Heart left ventricle (tissue), 16 donors: Measurements from ENCODE around the gene PPHLN1. TPM values are rescaled to one million over a fixed set of nuclear protein-coding genes. Genes with fewer than 3 reads are reported as not detected.

ENCODE experiments used
- ATAC-seq, 4 donors: fragments of 200-7000 bp; cut with Tn5 transposase; one replicate each; pipeline ENCODE4 v1.9.1; 2020 to 2022; ENCODE audit warnings: moderate library complexity in 4 of 4, mild to moderate bottlenecking in 3 of 4, moderate number of reproducible peaks in 1 of 4
- DNase-seq, 5 donors: peaks; one replicate each; pipeline ENCODE4 v3.0.0-alpha.2; 2020
- H3K27ac ChIP-seq, 12 donors: fragments of 200-600 bp; sonication (generic) in 4 of 12; one replicate each; pipeline versions ENCODE4 v1.5.0 to v1.8.0; 2016 to 2022; ENCODE audit warnings: mild to moderate bottlenecking in 2 of 12
- H3K27me3 ChIP-seq, 9 donors: fragments of 200-600 bp; sonication (generic) in 2 of 9; one replicate each; pipeline versions ENCODE4 v1.5.1 to v1.8.0; 2016 to 2022; ENCODE audit warnings: mild to moderate bottlenecking in 3 of 9
- H3K36me3 ChIP-seq, 9 donors: fragments of 200-600 bp; sonication (generic) in 2 of 9; one replicate each; pipeline versions ENCODE4 v1.5.0 to v1.8.0; 2018 to 2022; ENCODE audit warnings: mild to moderate bottlenecking in 2 of 9
- H3K4me1 ChIP-seq, 12 donors: fragments of 200-600 bp; sonication (generic) in 4 of 12; one replicate each; pipeline versions ENCODE4 v1.5.0 to v1.8.0; 2016 to 2022; ENCODE audit warnings: mild to moderate bottlenecking in 3 of 12
- H3K4me3 ChIP-seq, 12 donors: fragments of 200-600 bp; sonication (generic) in 4 of 12; one replicate each; pipeline versions ENCODE4 v1.5.0 to v1.8.0; 2017 to 2022; ENCODE audit warnings: mild to moderate bottlenecking in 9 of 12, moderate library complexity in 4 of 12
- H3K9me3 ChIP-seq, 12 donors: fragments of 200-600 bp; sonication (generic) in 4 of 12; one replicate each; pipeline versions ENCODE4 v1.5.0 to v1.8.0; 2016 to 2022; ENCODE audit warnings: mild to moderate bottlenecking in 1 of 12
- CTCF ChIP-seq, 12 donors: fragments of 200-600 bp; sonication (generic) in 4 of 12; IDR thresholded peaks; one replicate each; pipeline versions ENCODE4 v1.5.0 to v1.8.0; 2018 to 2022; ENCODE audit warnings: antibody characterized with exemption in 12 of 12, mild to moderate bottlenecking in 5 of 12
- POLR2A ChIP-seq, 2 donors: fragments of 450-650 bp; IDR thresholded peaks; one replicate each; pipeline ENCODE4 v1.6.1; 2017; ENCODE audit warnings: antibody characterized with exemption in 2 of 2, mild to moderate bottlenecking in 2 of 2, moderate library complexity in 2 of 2
- WGBS, 4 donors: extraction: QIAGEN DNeasy Blood & Tissue Kit in 2 of 4; methylation state at CpG; one replicate each; pipeline versions ENCODE4 v1.1.5 to v1.1.7; 2013 to 2018; 5-methylcytosine and 5-hydroxymethylcytosine counted together
- intact Hi-C, 10 donors: fragments of 100-400 bp; cut with DNase I; formaldehyde crosslinking; loops; one replicate each; pipeline versions ENCODE4 v1.11.1 to v1.14.2; 2022
- polyA plus RNA-seq, 2 donors: library from polyadenylated mRNA; stranded (reverse); fragments of 200-250 nt; gene quantifications; one replicate each; pipeline ENCODE4 v1.2.3, GENCODE V29; 2013
- total RNA-seq, 9 donors: library from RNA; depleted of rRNA in 2 of 9; stranded (reverse); fragments of >200 nt in 2 of 9; fragmentation: NEBNext Ultra II Directional in 3 of 9; extraction: Animal tissue kit (Norgen Biotek cat#: 25700) in 3 of 9; gene quantifications; one replicate each; pipeline versions ENCODE4 v1.1.0 to v1.2.4, GENCODE V29; 2016 to 2023
- donor health status: ischemic (EF 13 %, LVEDD 7.1; RV severe dilation, severe dysfunction).
- donor health status: healthy with polysubstance abuse.
- donor health status: DM: no; HTN: yes; CAD: no.
- donor health status: DM: no; HTN: no; CAD: no.
- donor health status: ischemic (EF 25% LVEDD 6.9; RV normal size, moderate dysfunction).
- donor health status: ischemic (EF 25% LVEDD 5.7; RV mildly dilated, moderate dysfunction).
- donor health status: healthy.
- donor health status: DM: yes; HTN: yes; CAD: no.
- donor health status: ischemic (EF 35%, LVEDD 5.7; RV mildly dilated, moderate dysfunction).
- donor health status: nonischemic (EF 11% LVEDD 7.7; RV severe dilation, severe dysfunction).
- donor health status: DM: yes; HTN: yes; CAD: no.
- donor health status: PGD.
- donor health status: ischemic (EF 29% LVEDD 5.4; RV normal size, mild dysfunction).
- donor health status: nonischemic (EF 23%, LVEDD 6.1; RV moderate dilation, normal function).

PPHLN1 gene
- total and polyA plus RNA-seq, 11 donors: 21.4 to 41.1 (median 35.6) TPM

- DNase-seq: no peak
- ATAC-seq: no peak
- peaks cover 0 to 7% (median 0%) of the 10 kb centered on the region in 12 donors for H3K4me1 ChIP-seq
- H3K27me3 ChIP-seq: no peaks in the 10 kb centered on the region
- H3K4me3 ChIP-seq: no peak overlapping the region
- H3K27ac ChIP-seq: no peak overlapping the region
- intact Hi-C loops: no loop called here
- no peaks in the 10 kb centered on the region for H3K9me3 ChIP-seq
- H3K36me3 ChIP-seq: no peaks in the 10 kb centered on the region
- 78 to 87% (median 82%) methylated on average over 9 of the region's 9 CpGs for WGBS, 4 donors
- TF ChIP-seq CTCF (IDR thresholded peaks at IDR 0.05): no peak
- no peak for TF ChIP-seq POLR2A (IDR thresholded peaks at IDR 0.05)
These were observed 37.4 kb upstream of the PPHLN1 start for GRCh38 chr12:42288544-42288943.

GRCh38 chr12:42291680-42292079 is 34.3 kb upstream of the PPHLN1 start:
- 85 to 91% (median 89%) methylated on average over 2 of the region's 2 CpGs for WGBS, 4 donors
- Histone ChIP-seq H3K4me1 (no peaks in the 10 kb centered on the region), H3K27ac (no peak overlapping the region), H3K4me3 (no peak overlapping the region), H3K27me3 (no peaks in the 10 kb centered on the region), H3K9me3 (peaks cover 0 to 3% (median 0%) of the 10 kb centered on the region in 12 donors), H3K36me3 (no peaks in the 10 kb centered on the region)
- no peak for ATAC-seq
- TF ChIP-seq POLR2A (IDR thresholded peaks at IDR 0.05): no peak
- TF ChIP-seq CTCF (IDR thresholded peaks at IDR 0.05): no peak
- intact Hi-C loops: no loop called here
- DNase-seq: no peak

GRCh38 chr12:42296503-42297109 is 29.4 kb upstream of the PPHLN1 start:
- ATAC-seq (no peak), DNase-seq (no peak)
- Histone ChIP-seq H3K4me3 (no peak overlapping the region), H3K9me3 (peaks cover 0 to 3% (median 0%) of the 10 kb centered on the region in 12 donors), H3K4me1 (no peaks in the 10 kb centered on the region), H3K36me3 (no peaks in the 10 kb centered on the region), H3K27me3 (no peaks in the 10 kb centered on the region), H3K27ac (no peak overlapping the region)
- TF ChIP-seq CTCF (IDR thresholded peaks at IDR 0.05): peak in 4 of 12 donors; percentile 22 to 26 (median 24)
- TF ChIP-seq POLR2A (IDR thresholded peaks at IDR 0.05): no peak
- intact Hi-C loops: no loop called here
- 84 to 93% (median 90%) methylated on average over 5 of the region's 5 CpGs for WGBS, 4 donors

GRCh38 chr12:42298887-42299286 is 27.1 kb upstream of the PPHLN1 start:
- TF ChIP-seq CTCF (IDR thresholded peaks at IDR 0.05) (no peak), POLR2A (IDR thresholded peaks at IDR 0.05) (no peak)
- DNase-seq (no peak), ATAC-seq (no peak)
- Histone ChIP-seq H3K36me3 (no peaks in the 10 kb centered on the region), H3K9me3 (peaks cover 0 to 3% (median 0%) of the 10 kb centered on the region in 12 donors), H3K4me1 (no peaks in the 10 kb centered on the region), H3K27me3 (no peaks in the 10 kb centered on the region), H3K4me3 (no peak overlapping the region), H3K27ac (no peak overlapping the region)
- intact Hi-C loops: no loop called here
- 82 to 91% (median 87%) methylated on average over 4 of the region's 4 CpGs for WGBS, 4 donors
